H9 (cell line): ENCODE data around the gene BSN. TPM values are rescaled to one million over a fixed set of nuclear protein-coding genes. Genes with fewer than 3 reads are reported as not detected.

Source experiments
- DNase-seq: peaks from one replicate; pipeline ENCODE4 v3.0.0-alpha.2; 2017
- H2AFZ ChIP-seq: one replicate; pipeline ENCODE4 v1.6.1; 2013; ENCODE audit warnings: mild to moderate bottlenecking, low read length, control low read depth, moderate library complexity
- H2AK5ac ChIP-seq: 2 replicates; pipeline ENCODE4 v1.6.1; 2013; ENCODE audit warnings: low read length, control low read depth, mixed read lengths; ENCODE audit not compliant: insufficient read length
- H2BK120ac ChIP-seq: one replicate; pipeline ENCODE4 v1.6.1; 2013; ENCODE audit warnings: low read depth, mild to moderate bottlenecking, low read length, control low read depth, inconsistent platforms; ENCODE audit not compliant: poor library complexity, severe bottlenecking
- H2BK12ac ChIP-seq: 2 replicates; pipeline ENCODE4 v1.6.1; 2013; ENCODE audit warnings: low read length, control low read depth, mixed read lengths, low read depth; ENCODE audit not compliant: insufficient read length
- H2BK15ac ChIP-seq: 2 replicates; pipeline ENCODE4 v1.6.1; 2013; ENCODE audit warnings: low read depth, low read length, control low read depth
- H2BK20ac ChIP-seq: one replicate; pipeline ENCODE4 v1.6.1; 2013; ENCODE audit warnings: low read depth, mild to moderate bottlenecking, low read length, control low read depth, inconsistent platforms; ENCODE audit not compliant: poor library complexity, severe bottlenecking
- H2BK5ac ChIP-seq: 2 replicates; pipeline ENCODE4 v1.6.1; 2013; ENCODE audit warnings: low read length, control low read depth, mixed read lengths; ENCODE audit not compliant: insufficient read length
- H3K14ac ChIP-seq: 2 replicates; pipeline ENCODE4 v1.6.1; 2013; ENCODE audit warnings: low read length, control low read depth; ENCODE audit not compliant: insufficient read depth
- H3K18ac ChIP-seq: 2 replicates; pipeline ENCODE4 v1.6.1; 2013; ENCODE audit warnings: low read depth, mild to moderate bottlenecking, mixed read lengths, low read length, control low read depth; ENCODE audit not compliant: insufficient read length
- H3K23ac ChIP-seq: 2 replicates; pipeline ENCODE4 v1.6.1; 2013; ENCODE audit warnings: low read length, control low read depth, mixed read lengths, low read depth; ENCODE audit not compliant: insufficient read length
- H3K23me2 ChIP-seq: 2 replicates; pipeline ENCODE4 v1.6.1; 2013; ENCODE audit warnings: low read depth, mild to moderate bottlenecking, mixed read lengths, low read length, control low read depth; ENCODE audit not compliant: insufficient read length, poor library complexity, severe bottlenecking
- H3K27ac ChIP-seq: 2 replicates; pipeline ENCODE4 v1.5.1; 2013; ENCODE audit warnings: low read length, control low read depth, mixed read lengths, low read depth; ENCODE audit not compliant: insufficient read length
- H3K27me3 ChIP-seq: 2 replicates; pipeline ENCODE4 v1.6.1; 2013; ENCODE audit warnings: low read length, control low read depth, inconsistent platforms; ENCODE audit not compliant: insufficient read depth
- H3K4ac ChIP-seq: 2 replicates; pipeline ENCODE4 v1.6.1; 2013; ENCODE audit warnings: low read depth, mild to moderate bottlenecking, control low read depth, inconsistent platforms, low read length, moderate library complexity
- H3K4me1 ChIP-seq: 2 replicates; pipeline ENCODE4 v1.6.1; 2013; ENCODE audit warnings: low read length, control low read depth, inconsistent platforms; ENCODE audit not compliant: insufficient read depth
- H3K4me2 ChIP-seq: 2 replicates; pipeline ENCODE4 v1.6.1; 2013; ENCODE audit warnings: low read length, control low read depth, mixed read lengths; ENCODE audit not compliant: insufficient read length, insufficient read depth
- H3K56ac ChIP-seq: 2 replicates; pipeline ENCODE4 v1.6.1; 2013; ENCODE audit warnings: low read depth, mild to moderate bottlenecking, mixed read lengths, low read length, control low read depth; ENCODE audit not compliant: insufficient read length
- H3K79me1 ChIP-seq: 2 replicates; pipeline ENCODE4 v1.6.1; 2013; ENCODE audit warnings: low read depth, mild to moderate bottlenecking, moderate library complexity, low read length, control low read depth, inconsistent platforms; ENCODE audit not compliant: insufficient read depth, poor library complexity, severe bottlenecking
- H3K79me2 ChIP-seq: 2 replicates; pipeline ENCODE4 v1.6.1; 2013; ENCODE audit warnings: low read length, control low read depth, inconsistent platforms; ENCODE audit not compliant: insufficient read depth
- H3K9ac ChIP-seq: 2 replicates; pipeline ENCODE4 v1.6.1; 2013; ENCODE audit warnings: low read length, control low read depth, mixed read lengths; ENCODE audit not compliant: insufficient read length; ENCODE audit errors: extremely low read depth
- H3K9me3 ChIP-seq: one replicate; pipeline ENCODE4 v1.6.1; 2013; ENCODE audit warnings: low read depth, low read length, inconsistent platforms; ENCODE audit not compliant: control insufficient read depth
- H3T11ph ChIP-seq: one replicate; pipeline ENCODE4 v1.6.1; 2013; ENCODE audit warnings: mild to moderate bottlenecking, low read length, control low read depth, inconsistent platforms
- H4K20me1 ChIP-seq: one replicate; pipeline ENCODE4 v1.6.1; 2013; ENCODE audit not compliant: control insufficient read depth, insufficient read length, insufficient read depth
- H4K5ac ChIP-seq: 2 replicates; pipeline ENCODE4 v1.6.1; 2013; ENCODE audit warnings: low read depth, mild to moderate bottlenecking, mixed read lengths, low read length, control low read depth; ENCODE audit not compliant: insufficient read length
- H4K8ac ChIP-seq: replicated peaks from 2 replicates; pipeline ENCODE4 v1.6.1; 2013; ENCODE audit warnings: low read length, control low read depth, mixed read lengths, low read depth; ENCODE audit not compliant: insufficient read length
- H4K91ac ChIP-seq: 2 replicates; pipeline ENCODE4 v1.6.1; 2013; ENCODE audit warnings: low read depth, mild to moderate bottlenecking, moderate library complexity, mixed read lengths, low read length, control low read depth; ENCODE audit not compliant: insufficient read length
- H3K27ac Mint-ChIP-seq, 3 experiments: 2 replicates in 2 of 3; 3 replicates in 1 of 3; pipeline ENCODE4 v1.8.0; 2020 to 2021; ENCODE audit warnings: mixed read lengths in 3 of 3, mild to moderate bottlenecking in 1 of 3, moderate library complexity in 1 of 3
- H3K27me3 Mint-ChIP-seq: 2 replicates; pipeline ENCODE4 v1.8.0; 2021; ENCODE audit warnings: low read depth, mild to moderate bottlenecking, moderate library complexity, mixed read lengths
- H3K36me3 Mint-ChIP-seq, 3 experiments: 2 replicates in 2 of 3; 3 replicates in 1 of 3; pipeline ENCODE4 v1.8.0; 2020 to 2021; ENCODE audit warnings: low read depth in 3 of 3, mixed read lengths in 3 of 3; ENCODE audit not compliant: insufficient read depth in 1 of 3
- H3K4me1 Mint-ChIP-seq, 2 experiments: 2 replicates each; pipeline ENCODE4 v1.8.0; 2020; ENCODE audit warnings: mixed read lengths in 2 of 2
- H3K4me3 Mint-ChIP-seq, 2 experiments: 2 replicates in 1 of 2; 3 replicates in 1 of 2; pipeline ENCODE4 v1.8.0; 2020 to 2021; ENCODE audit warnings: mild to moderate bottlenecking in 2 of 2, mixed read lengths in 2 of 2, moderate library complexity in 1 of 2
- H3K9me3 Mint-ChIP-seq, 2 experiments: 2 replicates in 1 of 2; 3 replicates in 1 of 2; pipeline ENCODE4 v1.8.0; 2020; ENCODE audit warnings: mild to moderate bottlenecking in 2 of 2, mixed read lengths in 2 of 2, moderate library complexity in 1 of 2
- CTCF ChIP-seq: fragments of 200-600 bp; sonication (generic); conservative IDR thresholded peaks from 3 replicates; pipeline ENCODE4 v1.8.0; 2021; ENCODE audit warnings: antibody characterized with exemption, mild to moderate bottlenecking
- WGBS: extraction: QIAGEN DNeasy Blood & Tissue Kit; methylation state at CpG from one replicate; pipeline ENCODE4 v1.1.7; 2013; ENCODE audit warnings: missing lambda C conversion rate, low lambda C conversion rate, mixed read lengths; ENCODE audit not compliant: insufficient read length; ENCODE audit errors: extremely low coverage; 5-methylcytosine and 5-hydroxymethylcytosine counted together
- total RNA-seq: library from RNA; stranded (reverse); gene quantifications from 2 replicates; pipeline ENCODE4 v1.2.1, GENCODE V29; 2021

Gene BSN
- total RNA-seq, 1 experiment from 2014 or later = 2.4 TPM

- Histone ChIP-seq H3K27ac (no peak overlapping the region), H2BK120ac (no peak overlapping the region), H3K4me2 (no peak overlapping the region), H2BK5ac (no peak overlapping the region), H3K9me3 (no peaks in the 10 kb centered on the region), H3K23ac (no peak overlapping the region), H3K79me2 (no peaks in the 10 kb centered on the region), H3K14ac (no peak overlapping the region), H2AFZ (no peak overlapping the region), H2BK20ac (no peak overlapping the region), H3T11ph (no peak overlapping the region), H2BK15ac (no peak overlapping the region), H3K27me3 (no peaks in the 10 kb centered on the region), H3K23me2 (no peaks in the 10 kb centered on the region), H3K79me1 (no peaks in the 10 kb centered on the region), H3K4me1 (no peaks in the 10 kb centered on the region), H3K4ac (no peak overlapping the region), H3K18ac (no peak overlapping the region), H3K9ac (no peak overlapping the region), H4K91ac (no peak overlapping the region), H4K8ac (no peak overlapping the region), H4K5ac (no peak overlapping the region), H3K56ac (no peak overlapping the region), H2AK5ac (no peak overlapping the region), H2BK12ac (no peak overlapping the region), H4K20me1 (no peaks in the 10 kb centered on the region)
- no peak for DNase-seq
- Mint-ChIP-seq H3K9me3 (no peaks in the 10 kb centered on the region), H3K36me3 (no peaks in the 10 kb centered on the region; a peak in 1 of 7 replicates), H3K4me1 (no peaks in the 10 kb centered on the region), H3K27me3 (no peaks in the 10 kb centered on the region), H3K4me3 (no peak overlapping the region), H3K27ac (no peak overlapping the region)
- no peak for TF ChIP-seq CTCF
- WGBS = no CpG with 5 or more reads among the region's 1 CpG
These were observed 95.9 kb downstream of the BSN start for GRCh38 chr3:49650177-49650576.
